Natural killer cell (primary cell): Measurements from ENCODE around the gene PNP. TPM values are rescaled to one million over a fixed set of nuclear protein-coding genes. Genes with fewer than 3 reads are reported as not detected.

Source experiments
- ATAC-seq, 3 donors: fragments of 150-1000 bp in 2 of 3; fragments of 200-7000 bp in 1 of 3; cut with Tn5 transposase; 1 replicate in 1 of 3; 2 replicates in 2 of 3; pipeline ENCODE4 v1.10.0; 2021; ENCODE audit warnings: mild to moderate bottlenecking in 2 of 3, moderate library complexity in 2 of 3
- DNase-seq, 2 donors: peaks; one replicate each; pipeline versions ENCODE4 v3.0.0 to v3.0.0-alpha.2; 2013 to 2021; ENCODE audit warnings: mixed read lengths in 1 of 2
- H3K27ac ChIP-seq: one replicate; pipeline ENCODE4 v1.5.1; 2013; ENCODE audit warnings: mild to moderate bottlenecking, low read length
- H3K27me3 ChIP-seq: one replicate; pipeline ENCODE4 v1.6.1; 2013; ENCODE audit warnings: low read length; ENCODE audit not compliant: control insufficient read depth, insufficient read depth
- H3K36me3 ChIP-seq: one replicate; pipeline ENCODE4 v1.6.1; 2013; ENCODE audit warnings: low read length; ENCODE audit not compliant: control insufficient read depth, insufficient read depth
- H3K4me1 ChIP-seq: one replicate; pipeline ENCODE4 v1.6.1; 2013; ENCODE audit warnings: low read length; ENCODE audit not compliant: control insufficient read depth, insufficient read depth
- H3K4me3 ChIP-seq: one replicate; pipeline ENCODE4 v1.5.1; 2013; ENCODE audit warnings: low read length
- H3K9me3 ChIP-seq: one replicate; pipeline ENCODE4 v1.6.1; 2013; ENCODE audit warnings: low read length; ENCODE audit not compliant: control insufficient read depth, insufficient read depth
- H3K27ac Mint-ChIP-seq, 2 donors: one replicate each; pipeline ENCODE4 v1.8.0; 2022; ENCODE audit warnings: mild to moderate bottlenecking in 2 of 2, mixed read lengths in 2 of 2, moderate library complexity in 1 of 2
- H3K27me3 Mint-ChIP-seq, 2 donors: one replicate each; pipeline ENCODE4 v1.8.0; 2022; ENCODE audit warnings: low read depth in 2 of 2, mixed read lengths in 2 of 2
- H3K36me3 Mint-ChIP-seq: one replicate; pipeline ENCODE4 v1.8.0; 2022; ENCODE audit warnings: mixed read lengths
- H3K4me1 Mint-ChIP-seq, 2 donors: one replicate each; pipeline ENCODE4 v1.8.0; 2022; ENCODE audit warnings: mixed read lengths in 2 of 2
- H3K4me3 Mint-ChIP-seq: one replicate; pipeline ENCODE4 v1.8.0; 2022; ENCODE audit warnings: mild to moderate bottlenecking, moderate library complexity, mixed read lengths
- H3K9me3 Mint-ChIP-seq, 2 donors: one replicate each; pipeline ENCODE4 v1.8.0; 2022; ENCODE audit warnings: mixed read lengths in 2 of 2
- whole genome bisulfite sequencing: methylation state at CpG from one replicate; pipeline ENCODE4 v1.1.7; 2013; ENCODE audit warnings: missing lambda C conversion rate; ENCODE audit not compliant: insufficient coverage; 5-methylcytosine and 5-hydroxymethylcytosine counted together
- intact Hi-C: fragments of 100-400 bp; cut with micrococcal nuclease; formaldehyde crosslinking; loops from one replicate; pipeline ENCODE4 v1.14.2; 2022
- total RNA-seq, 4 donors: library from RNA; stranded (reverse); fragments of 120-200 nt in 1 of 4; gene quantifications; one replicate each; pipeline versions ENCODE4 v1.2.3 to v1.2.4, GENCODE V29; 2013 to 2022
- TF ChIP-seq, protein P1 (sequence below): fragments of 200-600 bp; IDR thresholded peaks from one replicate; pipeline ENCODE4 v1.8.0; 2022; ENCODE audit warnings: antibody characterized with exemption

PNP gene
- 10 to 100 TPM; 49.5 to 76.8 (median 51.8) TPM for total RNA-seq
- 122 TPM for total RNA-seq (2013)

DNA sequence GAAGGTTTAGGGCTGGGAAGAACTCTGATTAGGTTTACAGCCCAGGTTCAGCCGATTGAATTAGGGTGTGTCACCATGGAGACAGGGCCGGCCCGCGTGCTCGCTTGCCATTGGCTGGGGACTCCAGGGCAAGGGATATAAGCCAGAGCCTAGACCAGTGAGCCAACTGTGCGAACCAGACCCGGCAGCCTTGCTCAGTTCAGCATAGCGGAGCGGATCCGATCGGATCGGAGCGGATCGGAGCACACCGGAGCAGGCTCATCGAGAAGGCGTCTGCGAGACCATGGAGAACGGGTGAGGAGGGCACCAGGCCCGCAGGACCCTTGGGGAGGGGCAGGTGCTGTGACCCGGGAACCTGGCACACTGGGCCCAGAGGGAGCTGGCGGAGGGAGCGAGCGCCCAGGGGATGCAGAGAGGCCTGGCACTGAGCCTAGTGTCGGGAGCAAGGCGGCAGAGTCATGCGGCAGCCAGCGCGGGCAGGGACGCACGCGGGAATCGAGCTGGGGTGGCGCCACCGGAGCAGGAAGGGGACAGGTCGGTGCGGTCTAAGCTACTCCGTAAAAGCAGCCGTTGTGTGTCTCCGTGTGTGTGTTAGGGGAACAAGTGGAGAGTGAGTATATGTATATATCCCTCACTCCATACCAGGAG, at the start of gene PNP:
Gene PNP, plus strand, starts transcription at position 165 of the 648 bp plus-strand sequence. Its CDS starts 119 bp downstream, at position 284.
- peak; percentile 70 to 94 for DNase-seq
- Histone ChIP-seq H3K4me3 (peak within 1 kb of the TSS; percentile 91), H3K27ac (peak within 1 kb of the TSS; percentile 73), H3K27me3 (no peaks in the 10 kb centered on the region), H3K4me1 (peaks cover 29% of the 10 kb centered on the region), H3K9me3 (no peaks in the 10 kb centered on the region), H3K36me3 (peaks cover 23% of the 10 kb centered on the region)
- WGBS: under 1% methylated on average over 37 of the region's 40 CpGs
- Mint-ChIP-seq H3K9me3 (no peaks in the 10 kb centered on the region), H3K27ac (peak within 1 kb of the TSS; percentile 88 to 98), H3K36me3 (peaks cover 12% of the 10 kb centered on the region), H3K4me1 (peaks cover 35 to 38% of the 10 kb centered on the region in 2 donors), H3K4me3 (peak within 1 kb of the TSS; percentile 99), H3K27me3 (no peaks in the 10 kb centered on the region)
- TF ChIP-seq, protein P1, sequence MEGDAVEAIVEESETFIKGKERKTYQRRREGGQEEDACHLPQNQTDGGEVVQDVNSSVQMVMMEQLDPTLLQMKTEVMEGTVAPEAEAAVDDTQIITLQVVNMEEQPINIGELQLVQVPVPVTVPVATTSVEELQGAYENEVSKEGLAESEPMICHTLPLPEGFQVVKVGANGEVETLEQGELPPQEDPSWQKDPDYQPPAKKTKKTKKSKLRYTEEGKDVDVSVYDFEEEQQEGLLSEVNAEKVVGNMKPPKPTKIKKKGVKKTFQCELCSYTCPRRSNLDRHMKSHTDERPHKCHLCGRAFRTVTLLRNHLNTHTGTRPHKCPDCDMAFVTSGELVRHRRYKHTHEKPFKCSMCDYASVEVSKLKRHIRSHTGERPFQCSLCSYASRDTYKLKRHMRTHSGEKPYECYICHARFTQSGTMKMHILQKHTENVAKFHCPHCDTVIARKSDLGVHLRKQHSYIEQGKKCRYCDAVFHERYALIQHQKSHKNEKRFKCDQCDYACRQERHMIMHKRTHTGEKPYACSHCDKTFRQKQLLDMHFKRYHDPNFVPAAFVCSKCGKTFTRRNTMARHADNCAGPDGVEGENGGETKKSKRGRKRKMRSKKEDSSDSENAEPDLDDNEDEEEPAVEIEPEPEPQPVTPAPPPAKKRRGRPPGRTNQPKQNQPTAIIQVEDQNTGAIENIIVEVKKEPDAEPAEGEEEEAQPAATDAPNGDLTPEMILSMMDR: no peak
- intact Hi-C loops: loop anchor here (2.0 kb wide), 1 partner anchor 15 kb away; the partner anchor contains the start of genes APEX1 and OSGEP
- ATAC-seq: peak; percentile 78 to 90 (median 87)

DNA sequence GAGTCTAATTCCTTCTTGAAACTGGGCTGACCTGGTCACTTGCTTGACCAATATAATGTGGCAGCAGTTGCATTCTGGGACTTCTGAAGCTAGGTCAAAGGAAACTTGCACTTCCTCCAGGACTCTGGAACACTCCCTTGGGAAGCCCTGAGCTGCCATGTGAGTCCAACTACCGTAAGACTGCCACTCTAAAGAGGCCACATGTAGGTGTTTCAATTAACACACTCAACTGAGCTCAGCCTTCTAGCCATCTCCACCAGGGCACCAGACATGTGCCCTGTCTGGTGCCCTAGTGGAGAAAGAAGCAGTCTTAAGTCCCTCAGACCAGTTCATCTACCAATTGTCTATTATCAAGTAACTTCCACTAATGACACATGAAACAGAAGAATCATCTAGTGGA, 49.8 kb upstream of the PNP start:
- Histone ChIP-seq H3K36me3 (no peaks in the 10 kb centered on the region), H3K4me3 (no peak overlapping the region), H3K9me3 (no peaks in the 10 kb centered on the region), H3K4me1 (peaks cover 2% of the 10 kb centered on the region), H3K27ac (no peak overlapping the region), H3K27me3 (no peaks in the 10 kb centered on the region)
- intact Hi-C loops: no loop called here
- no peak for DNase-seq
- TF ChIP-seq, protein P1: no peak
- 88% methylated on average over 1 of the region's 1 CpG for WGBS
- H3K36me3 Mint-ChIP-seq: no peaks in the 10 kb centered on the region
- no peak overlapping the region for H3K27ac Mint-ChIP-seq
- no peak for ATAC-seq
- H3K27me3 Mint-ChIP-seq: no peaks in the 10 kb centered on the region
- H3K4me1 Mint-ChIP-seq: peaks cover 6% of the 10 kb centered on the region in 2 donors
- no peaks in the 10 kb centered on the region for H3K9me3 Mint-ChIP-seq
- no peak overlapping the region for H3K4me3 Mint-ChIP-seq

DNA sequence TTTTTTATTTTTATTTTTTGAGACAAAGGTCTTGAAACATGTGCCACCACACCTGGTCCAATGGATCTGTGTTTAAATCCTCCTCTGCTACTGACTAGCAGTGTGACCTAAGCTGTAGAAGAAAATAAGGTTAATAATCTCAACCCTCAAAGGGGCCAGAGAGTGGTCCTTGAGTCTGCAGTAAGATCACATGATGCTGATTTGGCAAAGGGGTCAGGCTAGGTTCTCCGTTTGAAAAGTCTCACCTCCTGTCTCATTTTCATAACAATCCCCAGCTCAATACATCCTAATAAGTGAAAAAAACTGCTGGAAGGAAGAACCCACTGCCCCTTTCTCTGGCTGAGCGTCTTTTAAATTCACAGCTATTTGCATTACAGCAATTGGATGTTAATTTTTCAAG, 47.9 kb upstream of the PNP start:
- intact Hi-C loops: no loop called here
- H3K4me1 Mint-ChIP-seq: no peaks in the 10 kb centered on the region
- Histone ChIP-seq H3K9me3 (no peaks in the 10 kb centered on the region), H3K36me3 (no peaks in the 10 kb centered on the region), H3K4me3 (no peak overlapping the region), H3K27ac (no peak overlapping the region), H3K4me1 (no peaks in the 10 kb centered on the region), H3K27me3 (no peaks in the 10 kb centered on the region)
- 82% methylated on average over 2 of the region's 2 CpGs for WGBS
- no peak for ATAC-seq
- H3K27ac Mint-ChIP-seq: no peak overlapping the region
- H3K4me3 Mint-ChIP-seq: no peak overlapping the region
- H3K9me3 Mint-ChIP-seq: no peaks in the 10 kb centered on the region
- no peaks in the 10 kb centered on the region for H3K36me3 Mint-ChIP-seq
- no peak for DNase-seq
- TF ChIP-seq, protein P1: no peak
- H3K27me3 Mint-ChIP-seq: no peaks in the 10 kb centered on the region

DNA sequence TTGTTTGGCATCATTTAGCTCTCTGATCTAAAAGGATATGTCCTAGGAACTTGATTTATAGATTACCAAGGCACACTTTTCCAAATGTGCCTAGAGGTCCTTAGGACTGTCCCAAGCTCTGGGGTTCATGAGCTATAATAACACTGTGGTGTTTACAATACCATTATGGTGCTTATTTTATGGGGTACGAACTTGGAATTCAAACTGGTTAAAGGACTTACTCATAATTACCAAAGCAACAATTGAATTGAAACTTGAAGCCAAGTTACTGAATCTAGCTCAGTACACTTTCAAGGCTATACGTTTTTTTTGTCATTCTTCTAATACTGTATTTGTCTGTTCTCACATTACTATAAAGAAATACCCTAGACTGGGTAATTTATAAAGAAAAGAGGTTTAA, 46.3 kb upstream of the PNP start:
- DNase-seq (no peak), ATAC-seq (no peak)
- no peaks in the 10 kb centered on the region for H3K36me3 Mint-ChIP-seq
- H3K27ac Mint-ChIP-seq: no peak overlapping the region
- TF ChIP-seq, protein P1: no peak
- peaks cover 9% of the 10 kb centered on the region in 2 donors for H3K4me1 Mint-ChIP-seq
- WGBS: 100% methylated on average over 1 of the region's 2 CpGs
- no peaks in the 10 kb centered on the region for H3K27me3 Mint-ChIP-seq
- Histone ChIP-seq H3K4me3 (no peak overlapping the region), H3K27me3 (no peaks in the 10 kb centered on the region), H3K36me3 (no peaks in the 10 kb centered on the region), H3K9me3 (no peaks in the 10 kb centered on the region), H3K4me1 (peaks cover 8% of the 10 kb centered on the region), H3K27ac (no peak overlapping the region)
- H3K4me3 Mint-ChIP-seq: no peak overlapping the region
- H3K9me3 Mint-ChIP-seq: no peaks in the 10 kb centered on the region
- intact Hi-C loops: no loop called here
